ENCODE measurements around the gene RBFOX2.
"Not testable (repeated sequence)": the region's sequence is repeated elsewhere in the genome, so short reads cannot be mapped to it uniquely, and the experiment has no call there.

Gene RBFOX2

GRCh38 chr22:35808377-35808776, 220.2 kb downstream of the RBFOX2 start:
- no peak for DNase-seq

- not testable (repeated sequence) for DNase-seq
Observed at GRCh38 chr22:35806668-35807067, 222.0 kb downstream of the RBFOX2 start.

GRCh38 chr22:35805466-35805865, 223.2 kb downstream of the RBFOX2 start:
- DNase-seq: no peak

GRCh38 chr22:35804421-35804820, 224.2 kb downstream of the RBFOX2 start:
- DNase-seq: no peak

- no peak for DNase-seq
Observed at GRCh38 chr22:35802885-35803284, 225.7 kb downstream of the RBFOX2 start.

GRCh38 chr22:35801301-35801700, 227.3 kb downstream of the RBFOX2 start:
- DNase-seq: not testable (repeated sequence)

GRCh38 chr22:35799150-35799549, 229.5 kb downstream of the RBFOX2 start:
- DNase-seq: no peak

- no peak for DNase-seq
Observed at GRCh38 chr22:35797411-35797810, 231.2 kb downstream of the RBFOX2 start.

- no peak for DNase-seq
Observed at GRCh38 chr22:35795476-35795875, 233.1 kb downstream of the RBFOX2 start.

GRCh38 chr22:35792506-35792905, 236.1 kb downstream of the RBFOX2 start:
- no peak for DNase-seq

GRCh38 chr22:35791788-35792187, 236.8 kb downstream of the RBFOX2 start:
- not testable (repeated sequence) for DNase-seq

GRCh38 chr22:35785181-35785923, 243.3 kb downstream of the RBFOX2 start:
- DNase-seq: no peak

- DNase-seq: no peak
Observed at GRCh38 chr22:35784633-35785032, 244.0 kb downstream of the RBFOX2 start.

- DNase-seq: no peak
Observed at GRCh38 chr22:35783943-35784614, 244.5 kb downstream of the RBFOX2 start.

- DNase-seq: no peak
Observed at GRCh38 chr22:35782504-35782903, 246.1 kb downstream of the RBFOX2 start.

- DNase-seq: no peak
Observed at GRCh38 chr22:35781898-35782297, 246.7 kb downstream of the RBFOX2 start.

GRCh38 chr22:35777335-35777975, 251.2 kb downstream of the RBFOX2 start:
- DNase-seq: no peak

GRCh38 chr22:35775339-35775738, 253.3 kb downstream of the RBFOX2 start:
- no peak for DNase-seq

- DNase-seq: no peak
Observed at GRCh38 chr22:35769974-35770373, 258.6 kb downstream of the RBFOX2 start.

- no peak for DNase-seq
Observed at GRCh38 chr22:35766654-35767580, 261.7 kb downstream of the RBFOX2 start.

- DNase-seq: no peak
Observed at GRCh38 chr22:35761037-35761436, 267.6 kb downstream of the RBFOX2 start.

GRCh38 chr22:35758394-35758793, 270.2 kb downstream of the RBFOX2 start:
- no peak for DNase-seq

- no peak for DNase-seq
Observed at GRCh38 chr22:35756722-35757121, 271.9 kb downstream of the RBFOX2 start.

Measured in activated CD4-positive, alpha-beta T cell treated with anti-CD3 and anti-CD28 coated beads for 48 hours (primary cell).